Colonic mucosa (tissue), 4 donors: ENCODE results near the gene CSNK1G2. TPM values are rescaled to one million over a fixed set of nuclear protein-coding genes. Genes with fewer than 3 reads are reported as not detected.

Source experiments
- DNase-seq: peaks from one replicate; pipeline ENCODE4 v3.0.0-alpha.2; 2020
- H3K27ac ChIP-seq: fragments of 200-600 bp; one replicate; pipeline ENCODE4 v1.8.0; 2021
- H3K27me3 ChIP-seq: fragments of 200-600 bp; one replicate; pipeline ENCODE4 v1.8.0; 2021
- H3K36me3 ChIP-seq: fragments of 200-600 bp; one replicate; pipeline ENCODE4 v1.8.0; 2021
- H3K4me1 ChIP-seq: fragments of 200-600 bp; one replicate; pipeline ENCODE4 v1.8.0; 2021; ENCODE audit warnings: mild to moderate bottlenecking
- H3K4me3 ChIP-seq: fragments of 200-600 bp; one replicate; pipeline ENCODE4 v1.8.0; 2021
- H3K9ac ChIP-seq, 2 donors: one replicate each; pipeline ENCODE4 v1.7.0; 2013; ENCODE audit warnings: control low read depth in 2 of 2, low read depth in 2 of 2, low read length in 2 of 2
- H3K9me3 ChIP-seq: fragments of 200-600 bp; one replicate; pipeline ENCODE4 v1.8.0; 2021
- CTCF ChIP-seq: fragments of 200-600 bp; IDR thresholded peaks from one replicate; pipeline ENCODE4 v1.8.0; 2022; ENCODE audit warnings: antibody characterized with exemption, mild to moderate bottlenecking
- intact Hi-C: fragments of 100-400 bp; cut with DNase I; formaldehyde crosslinking; loops from one replicate; pipeline ENCODE4 v1.14.1; 2022
- total RNA-seq, 2 donors: library from RNA; stranded (reverse); fragmentation: NEBNext Ultra II Directional in 1 of 2; extraction: Animal tissue kit (Norgen Biotek cat#: 25700) in 1 of 2; gene quantifications; one replicate each; pipeline ENCODE4 v1.2.1, GENCODE V29; 2021
- donor health status: healthy.
- donor health status: DM: no; HTN: no; CAD: no.
- donor health status: DM: no; HTN: no; CAD: no.

Gene CSNK1G2
- total RNA-seq, 2 donors from 2014 or later = 55.3 to 61.0 TPM

GRCh38 chr19:1932395-1932794 is 8.6 kb upstream of the CSNK1G2 start:
- no peaks in the 10 kb centered on the region for H3K9me3 ChIP-seq
- no peaks in the 10 kb centered on the region for H3K27me3 ChIP-seq
- H3K4me1 ChIP-seq = peaks cover 5% of the 10 kb centered on the region
- H3K27ac ChIP-seq = no peak overlapping the region
- no peak for TF ChIP-seq CTCF
- no peak for DNase-seq
- H3K36me3 ChIP-seq = no peaks in the 10 kb centered on the region
- intact Hi-C loops = loop anchor here (10.0 kb wide), 2 partner anchors 82 to 142 kb away; partner anchors contain the start of gene BTBD2
- no peak overlapping the region for H3K4me3 ChIP-seq
- no peak overlapping the region for H3K9ac ChIP-seq

DNA sequence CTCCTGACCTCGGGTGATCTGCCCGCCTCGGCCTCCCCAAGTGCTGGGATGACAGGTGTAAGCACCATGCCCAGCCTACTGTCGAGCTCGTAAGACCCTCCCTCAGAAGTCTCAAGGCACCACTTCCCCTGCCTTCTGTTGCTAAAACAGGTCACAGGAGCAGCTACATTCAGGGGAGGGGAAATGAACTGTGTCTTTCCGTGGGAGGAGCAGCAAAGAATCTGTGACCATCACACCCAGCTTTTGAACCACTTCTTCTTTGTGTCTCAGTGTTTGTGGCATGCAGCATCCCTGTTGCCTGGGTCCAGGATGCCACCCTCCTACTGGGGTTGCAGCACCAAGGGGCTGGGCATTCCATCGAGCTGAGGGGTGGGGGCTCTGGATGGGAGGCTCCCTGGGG is 7.7 kb upstream of the CSNK1G2 start:
- no peak overlapping the region for H3K27ac ChIP-seq

DNA sequence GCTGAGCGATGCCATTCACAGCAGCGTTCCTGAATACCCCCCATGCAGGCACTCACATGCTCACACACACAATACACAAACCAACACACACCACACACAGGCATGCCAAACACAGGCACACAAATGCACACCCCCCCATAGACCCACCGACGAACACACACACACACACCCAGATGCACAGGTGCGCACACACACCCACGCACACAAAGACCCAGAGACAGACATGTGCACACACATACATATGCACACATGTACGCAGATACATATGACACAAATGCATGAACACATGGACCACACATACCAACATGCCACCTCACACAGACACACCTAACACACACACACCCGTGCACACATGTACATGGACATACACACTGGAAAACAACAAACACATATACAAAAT is 7.0 kb upstream of the CSNK1G2 start:
- Histone ChIP-seq H3K4me3 (no peak overlapping the region), H3K9me3 (no peaks in the 10 kb centered on the region), H3K9ac (no peak overlapping the region), H3K27me3 (no peaks in the 10 kb centered on the region), H3K4me1 (peaks cover 5% of the 10 kb centered on the region), H3K36me3 (no peaks in the 10 kb centered on the region), H3K27ac (no peak overlapping the region)
- intact Hi-C loops = loop anchor here (10.0 kb wide), 2 partner anchors 81 to 141 kb away; partner anchors contain the start of gene BTBD2
- no peak for TF ChIP-seq CTCF
- DNase-seq = no peak

More for the DNA sequence above, 7.7 kb upstream of the CSNK1G2 start:
- H3K4me3 ChIP-seq = no peak overlapping the region
- H3K9ac ChIP-seq = no peak overlapping the region
- peaks cover 5% of the 10 kb centered on the region for H3K4me1 ChIP-seq
- no peaks in the 10 kb centered on the region for H3K9me3 ChIP-seq
- intact Hi-C loops = loop anchor here (10.0 kb wide), 2 partner anchors 82 to 142 kb away; partner anchors contain the start of gene BTBD2
- no peak for DNase-seq
- H3K27me3 ChIP-seq = no peaks in the 10 kb centered on the region
- H3K36me3 ChIP-seq = no peaks in the 10 kb centered on the region
- no peak for TF ChIP-seq CTCF

- peaks cover 4% of the 10 kb centered on the region for H3K4me1 ChIP-seq
- H3K9ac ChIP-seq = no peak overlapping the region
- no peak for TF ChIP-seq CTCF
- H3K27me3 ChIP-seq = no peaks in the 10 kb centered on the region
- H3K27ac ChIP-seq = no peak overlapping the region
- no peak overlapping the region for H3K4me3 ChIP-seq
- no peak for DNase-seq
- H3K9me3 ChIP-seq = no peaks in the 10 kb centered on the region
- H3K36me3 ChIP-seq = no peaks in the 10 kb centered on the region
- intact Hi-C loops = loop anchor here (10.0 kb wide), 2 partner anchors 79 to 139 kb away; partner anchors contain the start of gene BTBD2
Observed at GRCh38 chr19:1935484-1936208, 5.3 kb upstream of the CSNK1G2 start.

DNA sequence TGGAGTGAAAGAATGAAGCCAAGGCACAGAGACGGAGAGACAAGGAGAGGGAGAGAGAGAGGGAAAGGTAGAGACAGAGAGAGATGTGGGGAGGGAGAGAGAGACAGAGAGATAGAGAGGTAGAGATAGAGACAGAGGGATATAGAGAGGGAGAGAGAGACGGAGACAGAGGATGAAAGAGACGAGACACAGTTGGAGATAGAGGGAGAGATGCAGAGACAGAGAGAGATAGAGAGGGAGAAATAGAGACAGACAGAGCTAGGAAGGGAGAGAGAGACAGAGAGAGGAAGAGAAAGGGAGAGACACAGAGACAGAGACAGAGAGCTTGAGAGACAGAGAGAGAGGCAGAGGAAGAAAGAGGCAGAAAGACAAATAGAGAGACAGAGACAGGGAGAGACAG is 4.5 kb upstream of the CSNK1G2 start:
- Histone ChIP-seq H3K36me3 (no peaks in the 10 kb centered on the region), H3K4me1 (peaks cover 4% of the 10 kb centered on the region), H3K27me3 (no peaks in the 10 kb centered on the region), H3K27ac (no peak overlapping the region), H3K4me3 (no peak overlapping the region), H3K9me3 (no peaks in the 10 kb centered on the region), H3K9ac (no peak overlapping the region)
- no peak for DNase-seq
- no peak for TF ChIP-seq CTCF
- intact Hi-C loops = loop anchor here (10.0 kb wide), 2 partner anchors 78 to 138 kb away; partner anchors contain the start of gene BTBD2
